Epithelial cell of proximal tubule (primary cell): ENCODE measurements around the gene COPS7A. TPM values are rescaled to one million over a fixed set of nuclear protein-coding genes. Genes with fewer than 3 reads are reported as not detected.

Experiments
- DNase-seq: peaks from one replicate; pipeline ENCODE4 v3.0.0-alpha.2; 2011; ENCODE audit warnings: low read depth
- H3K4me3 ChIP-seq: 2 replicates; pipeline ENCODE4 v1.5.1; 2011; ENCODE audit warnings: low read depth, mild to moderate bottlenecking, low read length
- total RNA-seq: library from RNA; depleted of rRNA; stranded (reverse); fragments of >200 nt; gene quantifications from 2 replicates; pipeline ENCODE4 v1.2.3, GENCODE V29; 2015
- TF ChIP-seq, protein P1 (sequence below): conservative IDR thresholded peaks from 2 replicates; pipeline ENCODE4 v1.5.1; 2012; ENCODE audit warnings: low read depth, mild to moderate bottlenecking, low read length

The COPS7A gene
- total RNA-seq, 1 donor from 2014 or later: 59.2 TPM

GRCh38 chr12:6691473-6691872, 32.4 kb upstream of the COPS7A start:
- no peak overlapping the region for H3K4me3 ChIP-seq
- DNase-seq: no peak
- TF ChIP-seq, protein P1, sequence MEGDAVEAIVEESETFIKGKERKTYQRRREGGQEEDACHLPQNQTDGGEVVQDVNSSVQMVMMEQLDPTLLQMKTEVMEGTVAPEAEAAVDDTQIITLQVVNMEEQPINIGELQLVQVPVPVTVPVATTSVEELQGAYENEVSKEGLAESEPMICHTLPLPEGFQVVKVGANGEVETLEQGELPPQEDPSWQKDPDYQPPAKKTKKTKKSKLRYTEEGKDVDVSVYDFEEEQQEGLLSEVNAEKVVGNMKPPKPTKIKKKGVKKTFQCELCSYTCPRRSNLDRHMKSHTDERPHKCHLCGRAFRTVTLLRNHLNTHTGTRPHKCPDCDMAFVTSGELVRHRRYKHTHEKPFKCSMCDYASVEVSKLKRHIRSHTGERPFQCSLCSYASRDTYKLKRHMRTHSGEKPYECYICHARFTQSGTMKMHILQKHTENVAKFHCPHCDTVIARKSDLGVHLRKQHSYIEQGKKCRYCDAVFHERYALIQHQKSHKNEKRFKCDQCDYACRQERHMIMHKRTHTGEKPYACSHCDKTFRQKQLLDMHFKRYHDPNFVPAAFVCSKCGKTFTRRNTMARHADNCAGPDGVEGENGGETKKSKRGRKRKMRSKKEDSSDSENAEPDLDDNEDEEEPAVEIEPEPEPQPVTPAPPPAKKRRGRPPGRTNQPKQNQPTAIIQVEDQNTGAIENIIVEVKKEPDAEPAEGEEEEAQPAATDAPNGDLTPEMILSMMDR: no peak

GRCh38 chr12:6692888-6693287, 31.0 kb upstream of the COPS7A start:
- no peak overlapping the region for H3K4me3 ChIP-seq
- TF ChIP-seq, protein P1: no peak
- no peak for DNase-seq

GRCh38 chr12:6693832-6694355, 30.0 kb upstream of the COPS7A start:
- TF ChIP-seq, protein P1: no peak
- DNase-seq: no peak
- no peak overlapping the region for H3K4me3 ChIP-seq

DNA sequence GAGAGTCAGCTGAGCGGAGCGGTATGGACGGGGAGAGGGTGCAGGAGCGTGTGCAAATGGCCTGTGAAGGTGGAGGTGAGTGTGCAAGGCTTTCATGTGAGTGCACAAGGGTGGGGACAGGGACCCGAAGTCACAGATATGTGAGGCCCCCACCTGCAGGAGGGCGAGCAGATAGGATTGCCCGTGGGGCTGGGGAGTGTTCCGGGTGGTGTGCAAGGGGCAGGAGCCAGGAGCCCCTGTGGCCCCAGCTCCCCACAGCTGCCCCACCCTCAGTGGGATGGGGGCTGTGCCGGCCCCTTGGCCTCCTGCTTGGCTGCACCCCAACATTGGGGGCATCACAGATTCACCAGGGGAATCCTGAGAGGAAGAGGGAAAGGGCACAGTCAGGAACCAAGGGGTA, 29.1 kb upstream of the COPS7A start:
- TF ChIP-seq, protein P1: no peak
- no peak for DNase-seq
- H3K4me3 ChIP-seq: no peak overlapping the region

GRCh38 chr12:6695313-6696045, 28.4 kb upstream of the COPS7A start:
- no peak overlapping the region for H3K4me3 ChIP-seq
- DNase-seq: no peak
- TF ChIP-seq, protein P1: no peak

- no peak overlapping the region for H3K4me3 ChIP-seq
- no peak for DNase-seq
- TF ChIP-seq, protein P1: no peak
Observed at GRCh38 chr12:6696690-6697583, 26.9 kb upstream of the COPS7A start.
